ENCODE measurements around the gene CLIC3.

Gene CLIC3

GRCh38 chr9:136972335-136972734 lies 24.0 kb downstream of the CLIC3 start:
- no peak for ATAC-seq (ENCODE audit: insufficient read depth, low read depth)
- Histone ChIP-seq H4K20me1 (ENCODE audit: insufficient read depth, low read length) (no peaks in the 10 kb centered on the region), H3K4me3 (ENCODE audit: low read depth in 1 of 2, low read length in 2 of 2) (no peak overlapping the region), H3K79me2 (ENCODE audit: insufficient read depth, low read length) (no peaks in the 10 kb centered on the region), H3K9me3 (ENCODE audit: insufficient read depth, low read length, severe bottlenecking) (no peaks in the 10 kb centered on the region), H3K36me3 (ENCODE audit: insufficient read depth, low read length) (no peaks in the 10 kb centered on the region), H3K9ac (ENCODE audit: low read depth, low read length) (no peak overlapping the region), H3K27me3 (ENCODE audit: insufficient read depth, low read length, poor library complexity) (no peaks in the 10 kb centered on the region), H3K4me2 (ENCODE audit: insufficient read depth, low read length) (no peak overlapping the region), H2AFZ (ENCODE audit: low read depth, low read length) (no peak overlapping the region), H3K4me1 (ENCODE audit: insufficient read depth, low read length) (no peaks in the 10 kb centered on the region), H3K27ac (ENCODE audit: low read length) (no peak overlapping the region)
- no peak for DNase-seq
- TF ChIP-seq EZH2 (IDR thresholded peaks at IDR 0.05; ENCODE audit: borderline replicate concordance, low read depth, low read length, severe bottlenecking) (no peak), CTCF (IDR thresholded peaks at IDR 0.05; ENCODE audit: borderline replicate concordance, extremely low read depth, low read length, poor library complexity, severe bottlenecking) (no peak)

GRCh38 chr9:136971746-136972145 lies 24.6 kb downstream of the CLIC3 start:
- H2AFZ ChIP-seq (ENCODE audit: low read depth, low read length): no peak overlapping the region
- H3K9me3 ChIP-seq (ENCODE audit: insufficient read depth, low read length, severe bottlenecking): no peaks in the 10 kb centered on the region
- no peaks in the 10 kb centered on the region for H4K20me1 ChIP-seq (ENCODE audit: insufficient read depth, low read length)
- no peak overlapping the region for H3K4me3 ChIP-seq (ENCODE audit: low read depth in 1 of 2, low read length in 2 of 2)
- ATAC-seq (ENCODE audit: insufficient read depth, low read depth): no peak
- no peaks in the 10 kb centered on the region for H3K36me3 ChIP-seq (ENCODE audit: insufficient read depth, low read length)
- H3K4me2 ChIP-seq (ENCODE audit: insufficient read depth, low read length): no peak overlapping the region
- no peaks in the 10 kb centered on the region for H3K4me1 ChIP-seq (ENCODE audit: insufficient read depth, low read length)
- no peaks in the 10 kb centered on the region for H3K79me2 ChIP-seq (ENCODE audit: insufficient read depth, low read length)
- DNase-seq: no peak
- no peak overlapping the region for H3K27ac ChIP-seq (ENCODE audit: low read length)
- TF ChIP-seq EZH2 (IDR thresholded peaks at IDR 0.05; ENCODE audit: borderline replicate concordance, low read depth, low read length, severe bottlenecking): no peak
- TF ChIP-seq CTCF (IDR thresholded peaks at IDR 0.05; ENCODE audit: borderline replicate concordance, extremely low read depth, low read length, poor library complexity, severe bottlenecking): no peak
- no peak overlapping the region for H3K9ac ChIP-seq (ENCODE audit: low read depth, low read length)
- H3K27me3 ChIP-seq (ENCODE audit: insufficient read depth, low read length, poor library complexity): no peaks in the 10 kb centered on the region

GRCh38 chr9:136970361-136970760 lies 26.0 kb downstream of the CLIC3 start:
- ATAC-seq (ENCODE audit: insufficient read depth, low read depth): no peak
- no peaks in the 10 kb centered on the region for H3K36me3 ChIP-seq (ENCODE audit: insufficient read depth, low read length)
- H3K4me3 ChIP-seq (ENCODE audit: low read depth in 1 of 2, low read length in 2 of 2): no peak overlapping the region
- H3K27ac ChIP-seq (ENCODE audit: low read length): no peak overlapping the region
- H3K9me3 ChIP-seq (ENCODE audit: insufficient read depth, low read length, severe bottlenecking): no peaks in the 10 kb centered on the region
- H3K9ac ChIP-seq (ENCODE audit: low read depth, low read length): no peak overlapping the region
- no peak overlapping the region for H3K4me2 ChIP-seq (ENCODE audit: insufficient read depth, low read length)
- DNase-seq: no peak
- no peaks in the 10 kb centered on the region for H3K79me2 ChIP-seq (ENCODE audit: insufficient read depth, low read length)
- TF ChIP-seq EZH2 (IDR thresholded peaks at IDR 0.05; ENCODE audit: borderline replicate concordance, low read depth, low read length, severe bottlenecking) (no peak), CTCF (IDR thresholded peaks at IDR 0.05; ENCODE audit: borderline replicate concordance, extremely low read depth, low read length, poor library complexity, severe bottlenecking) (no peak)
- H3K27me3 ChIP-seq (ENCODE audit: insufficient read depth, low read length, poor library complexity): peaks cover 8% of the 10 kb centered on the region
- H4K20me1 ChIP-seq (ENCODE audit: insufficient read depth, low read length): no peaks in the 10 kb centered on the region
- no peak overlapping the region for H2AFZ ChIP-seq (ENCODE audit: low read depth, low read length)
- peaks cover 9% of the 10 kb centered on the region for H3K4me1 ChIP-seq (ENCODE audit: insufficient read depth, low read length)

GRCh38 chr9:136969774-136970173 lies 26.6 kb downstream of the CLIC3 start:
- Histone ChIP-seq H3K79me2 (ENCODE audit: insufficient read depth, low read length) (no peaks in the 10 kb centered on the region), H3K9ac (ENCODE audit: low read depth, low read length) (no peak overlapping the region), H3K36me3 (ENCODE audit: insufficient read depth, low read length) (no peaks in the 10 kb centered on the region), H3K27ac (ENCODE audit: low read length) (no peak overlapping the region), H3K4me3 (ENCODE audit: low read depth in 1 of 2, low read length in 2 of 2) (no peak overlapping the region), H3K9me3 (ENCODE audit: insufficient read depth, low read length, severe bottlenecking) (no peaks in the 10 kb centered on the region), H4K20me1 (ENCODE audit: insufficient read depth, low read length) (no peaks in the 10 kb centered on the region), H3K4me2 (ENCODE audit: insufficient read depth, low read length) (no peak overlapping the region), H3K27me3 (ENCODE audit: insufficient read depth, low read length, poor library complexity) (peaks cover 8% of the 10 kb centered on the region), H2AFZ (ENCODE audit: low read depth, low read length) (no peak overlapping the region), H3K4me1 (ENCODE audit: insufficient read depth, low read length) (peaks cover 9% of the 10 kb centered on the region)
- no peak for TF ChIP-seq CTCF (IDR thresholded peaks at IDR 0.05; ENCODE audit: borderline replicate concordance, extremely low read depth, low read length, poor library complexity, severe bottlenecking)
- TF ChIP-seq EZH2 (IDR thresholded peaks at IDR 0.05; ENCODE audit: borderline replicate concordance, low read depth, low read length, severe bottlenecking): no peak
- DNase-seq: no peak
- no peak for ATAC-seq (ENCODE audit: insufficient read depth, low read depth)

Measured in DND-41 (cell line).